Measurements from ENCODE around the gene SYNE3.
"Not testable (repeated sequence)": the region's sequence is repeated elsewhere in the genome, so short reads cannot be mapped to it uniquely, and the experiment has no call there.

SYNE3 gene

GRCh38 chr14:95525999-95526398, 9.5 kb upstream of the SYNE3 start:
- DNase-seq (ENCODE audit: low read depth in 2 of 2): no peak

GRCh38 chr14:95524706-95525512, 8.5 kb upstream of the SYNE3 start:
- DNase-seq (ENCODE audit: low read depth in 2 of 2): no peak

GRCh38 chr14:95523815-95524448, 7.5 kb upstream of the SYNE3 start:
- no peak for DNase-seq (ENCODE audit: low read depth in 2 of 2)

- DNase-seq (ENCODE audit: low read depth in 2 of 2): peak; percentile 54 to 58
Observed at GRCh38 chr14:95523051-95523814, 6.8 kb upstream of the SYNE3 start.

- no peak for DNase-seq (ENCODE audit: low read depth in 2 of 2)
Observed at GRCh38 chr14:95522556-95522955, 6.1 kb upstream of the SYNE3 start.

- DNase-seq (ENCODE audit: low read depth in 2 of 2): no peak
Observed at GRCh38 chr14:95522116-95522515, 5.7 kb upstream of the SYNE3 start.

- no peak for DNase-seq (ENCODE audit: low read depth in 2 of 2)
Observed at GRCh38 chr14:95521001-95521400, 4.6 kb upstream of the SYNE3 start.

GRCh38 chr14:95520346-95520745, 3.9 kb upstream of the SYNE3 start:
- no peak for DNase-seq (ENCODE audit: low read depth in 2 of 2)

GRCh38 chr14:95519699-95520098, 3.2 kb upstream of the SYNE3 start:
- peak; percentile 56 to 63 for DNase-seq (ENCODE audit: low read depth in 2 of 2)

GRCh38 chr14:95518045-95518751, 1.7 kb upstream of the SYNE3 start:
- DNase-seq (ENCODE audit: low read depth in 2 of 2): no peak

- DNase-seq (ENCODE audit: low read depth in 2 of 2): peak; percentile 69 to 82
Observed at GRCh38 chr14:95515596-95516552, 576 bp downstream of the SYNE3 start.

GRCh38 chr14:95515080-95515489, 1.4 kb downstream of the SYNE3 start:
- DNase-seq (ENCODE audit: low read depth in 2 of 2): no peak

- no peak for DNase-seq (ENCODE audit: low read depth in 2 of 2)
Observed at GRCh38 chr14:95514131-95515079, 2.0 kb downstream of the SYNE3 start.

- DNase-seq (ENCODE audit: low read depth in 2 of 2): no peak
Observed at GRCh38 chr14:95513291-95513690, 3.2 kb downstream of the SYNE3 start.

GRCh38 chr14:95511687-95512086, 4.8 kb downstream of the SYNE3 start:
- no peak for DNase-seq (ENCODE audit: low read depth in 2 of 2)

- no peak for DNase-seq (ENCODE audit: low read depth in 2 of 2)
Observed at GRCh38 chr14:95510804-95511203, 5.6 kb downstream of the SYNE3 start.

- DNase-seq (ENCODE audit: low read depth in 2 of 2): not testable (repeated sequence)
Observed at GRCh38 chr14:95510344-95510743, 6.1 kb downstream of the SYNE3 start.

GRCh38 chr14:95509495-95509894, 7.0 kb downstream of the SYNE3 start:
- DNase-seq (ENCODE audit: low read depth in 2 of 2): no peak

GRCh38 chr14:95508377-95508776, 8.1 kb downstream of the SYNE3 start:
- DNase-seq (ENCODE audit: low read depth in 2 of 2): no peak

- DNase-seq (ENCODE audit: low read depth in 2 of 2): no peak
Observed at GRCh38 chr14:95507701-95508103, 8.7 kb downstream of the SYNE3 start.

All from stimulated activated CD4-positive, alpha-beta T cell treated with anti-CD3 and anti-CD28 coated beads, Interleukin-15, amount 100 ng/mL, for 48 hours (primary cell).